Nucleus accumbens (tissue), 56 donors: Measurements from ENCODE around the gene SELENOF.

Source experiments
- DNase-seq, 56 donors: peaks; one replicate each; lab custom pipeline; 2025; lab: John Stamatoyannopoulos, UW

SELENOF gene

GRCh38 chr1:86913896-86914600, at the start of gene SELENOF:
TSS of gene SELENOF (minus strand) at chr1:86914126. CDS start at chr1:86914111, 15 bp downstream.
- DNase-seq = peak; percentile 73 to 99 (median 96)

GRCh38 chr1:86960548-86960947, 46.6 kb upstream of the SELENOF start:
- no peak for DNase-seq

DNA sequence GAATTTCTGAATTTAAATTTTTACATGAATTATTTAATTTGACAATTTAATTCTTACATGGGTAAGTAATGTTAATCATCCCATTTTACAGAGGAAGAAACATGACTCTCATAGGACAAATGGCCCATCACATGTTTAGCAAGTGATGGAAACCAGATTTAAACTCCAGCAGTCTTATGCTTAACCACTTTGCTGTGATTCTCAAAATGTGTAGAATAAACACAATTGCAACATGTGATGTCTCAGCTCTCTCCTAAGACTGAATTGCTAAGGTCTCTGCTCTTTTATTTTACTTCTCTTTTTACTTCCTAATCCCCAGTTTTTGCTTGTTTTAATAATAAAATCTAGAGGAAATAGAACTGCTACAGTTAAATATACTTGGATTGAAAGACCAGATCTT, 43.3 kb upstream of the SELENOF start:
- DNase-seq = no peak

DNA sequence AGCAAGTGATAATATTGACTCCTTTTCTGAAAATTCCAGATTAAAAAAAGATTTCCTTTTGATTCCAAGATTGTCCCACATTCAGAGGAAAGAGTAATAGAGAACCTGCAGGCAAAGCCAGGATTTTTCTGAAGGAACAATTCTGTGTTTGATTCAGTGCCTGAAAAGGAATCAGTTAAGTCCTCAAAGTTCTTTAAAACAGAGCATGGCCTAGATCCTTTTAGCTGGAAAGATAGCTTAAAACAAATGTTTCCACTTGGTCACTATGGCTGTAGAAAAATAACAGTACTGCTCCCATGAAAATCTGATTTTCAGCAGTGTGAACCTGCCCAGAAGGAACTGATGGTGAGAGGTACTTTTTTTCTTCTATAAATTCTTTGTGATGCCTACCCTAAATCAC, 42.3 kb upstream of the SELENOF start:
- no peak for DNase-seq

DNA sequence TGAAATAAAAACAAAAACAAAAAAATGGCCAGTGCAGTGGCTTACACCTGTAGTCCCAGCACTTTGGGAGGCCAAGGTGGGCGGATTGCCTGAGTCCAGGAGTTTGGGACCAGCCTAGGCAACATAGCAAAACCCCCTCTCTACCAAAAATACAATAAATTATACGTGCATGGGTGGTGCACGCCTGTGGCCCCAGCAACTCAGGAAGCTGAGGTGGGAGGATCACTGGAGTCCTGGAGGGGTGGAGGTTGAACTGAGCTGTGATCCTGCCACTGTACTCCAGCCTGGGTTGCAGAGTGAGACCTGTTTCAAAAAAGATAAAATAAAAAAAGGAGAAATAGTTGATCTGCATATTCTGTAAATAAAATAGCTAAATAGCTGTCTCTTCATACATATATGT, 41.8 kb upstream of the SELENOF start:
- no peak for DNase-seq

GRCh38 chr1:86953167-86953566, 39.2 kb upstream of the SELENOF start:
- no peak for DNase-seq

DNA sequence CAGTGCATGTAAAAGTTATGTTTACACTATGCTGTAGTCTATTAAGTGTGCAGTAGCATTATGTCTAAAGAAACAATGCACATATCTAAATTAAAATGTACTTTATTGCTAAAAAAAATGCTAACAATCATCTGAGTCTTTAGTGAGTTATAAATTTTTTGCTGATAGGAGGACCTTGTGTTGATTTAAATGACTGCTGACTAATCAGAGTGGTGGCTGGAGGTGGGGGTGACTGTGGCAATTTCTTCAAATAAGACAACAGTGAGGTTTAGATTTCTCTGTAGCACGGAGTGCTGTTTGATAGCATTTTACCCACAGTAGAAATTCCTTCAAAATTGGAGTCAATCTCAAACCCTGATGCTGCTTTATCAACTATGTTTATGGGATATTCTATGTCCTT, 37.5 kb upstream of the SELENOF start:
- no peak for DNase-seq

GRCh38 chr1:86950712-86951419, 36.9 kb upstream of the SELENOF start:
- no peak for DNase-seq

GRCh38 chr1:86948212-86948611, 34.3 kb upstream of the SELENOF start:
- DNase-seq = no peak

GRCh38 chr1:86942743-86943142, 28.8 kb upstream of the SELENOF start:
- DNase-seq = no peak

- no peak for DNase-seq
These were observed 28.1 kb upstream of the SELENOF start for GRCh38 chr1:86942042-86942441.

DNA sequence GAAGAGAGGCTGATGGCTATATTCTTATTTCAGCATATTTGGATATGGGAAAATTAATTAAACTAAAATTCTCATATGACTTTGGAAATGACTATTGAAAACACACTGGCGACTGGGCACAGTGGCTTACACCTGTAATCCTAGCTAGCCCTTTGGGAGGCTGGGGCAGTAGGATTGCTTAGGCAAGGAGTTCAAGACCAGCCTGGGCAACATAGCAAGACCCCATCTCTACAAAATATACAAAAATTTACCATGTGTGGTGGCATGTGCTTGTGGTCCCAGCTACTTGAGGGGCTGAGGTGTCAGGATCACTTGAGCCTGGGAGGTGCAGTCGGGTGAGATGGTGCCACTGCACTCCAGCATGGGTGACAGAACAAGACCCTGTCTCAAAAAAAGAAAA, 26.7 kb upstream of the SELENOF start:
- no peak for DNase-seq

DNA sequence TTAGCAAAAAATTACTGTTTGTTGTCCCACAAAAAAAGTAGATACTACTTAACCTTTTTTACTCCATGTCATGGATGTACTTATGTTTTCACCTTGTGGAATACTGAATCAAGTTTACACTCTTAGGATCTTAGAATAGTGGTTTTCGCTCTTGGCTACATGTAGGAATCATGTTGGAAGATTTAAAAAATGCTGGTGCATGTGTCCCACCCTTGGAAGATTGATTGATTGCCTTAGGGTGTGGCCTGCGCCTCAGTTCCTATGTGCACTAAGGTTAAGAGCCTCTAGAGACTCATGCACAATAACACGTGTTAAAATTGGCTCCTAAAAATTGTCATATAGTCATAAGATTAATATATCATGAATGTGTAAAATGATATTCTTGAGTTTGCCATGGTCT, 25.5 kb upstream of the SELENOF start:
- no peak for DNase-seq

- DNase-seq = no peak
These were observed 24.9 kb upstream of the SELENOF start for GRCh38 chr1:86938855-86939254.

GRCh38 chr1:86938450-86938849, 24.5 kb upstream of the SELENOF start:
- no peak for DNase-seq

GRCh38 chr1:86933562-86934377, 19.8 kb upstream of the SELENOF start:
- no peak for DNase-seq

GRCh38 chr1:86933051-86933450, 19.1 kb upstream of the SELENOF start:
- DNase-seq = no peak

DNA sequence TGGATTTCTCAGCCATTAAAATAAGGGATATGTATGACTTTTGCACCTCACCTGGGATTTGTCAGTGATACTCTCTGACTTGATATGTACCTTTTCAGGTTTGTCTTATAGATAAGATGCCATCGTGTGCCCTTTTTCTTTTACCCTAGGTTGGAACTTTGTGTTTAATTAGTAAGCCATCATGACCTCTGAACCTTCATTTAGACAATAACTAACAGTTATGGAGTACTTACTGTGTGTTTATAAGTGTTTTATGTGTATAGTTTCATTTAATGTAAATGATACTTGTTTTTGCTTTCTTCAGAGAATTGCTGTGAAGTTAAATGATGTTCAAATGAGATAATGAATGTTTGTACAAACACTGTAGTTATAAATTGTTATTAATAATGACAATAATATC, 14.9 kb upstream of the SELENOF start:
- DNase-seq = no peak

GRCh38 chr1:86926883-86927282, 13.0 kb upstream of the SELENOF start:
- no peak for DNase-seq

- DNase-seq = no peak
These were observed 11.8 kb upstream of the SELENOF start for GRCh38 chr1:86925742-86926141.

GRCh38 chr1:86924324-86924960, 10.5 kb upstream of the SELENOF start:
- no peak for DNase-seq
